ENCODE data around the gene ROBO1. TPM values are rescaled to one million over a fixed set of nuclear protein-coding genes. Genes with fewer than 3 reads are reported as not detected.
A peak's percentile ranks its signal among the peaks of the same experiment; 100 is the strongest.
"Not testable (repeated sequence)": the region's sequence is repeated elsewhere in the genome, so short reads cannot be mapped to it uniquely, and the experiment has no call there.

ROBO1 gene
- total and polyA plus RNA-seq, 2 of the 13 experiments (the other 11 are each of a cell fraction or from before 2014, with no cell fraction given): 52.2 to 71.0 TPM

DNA sequence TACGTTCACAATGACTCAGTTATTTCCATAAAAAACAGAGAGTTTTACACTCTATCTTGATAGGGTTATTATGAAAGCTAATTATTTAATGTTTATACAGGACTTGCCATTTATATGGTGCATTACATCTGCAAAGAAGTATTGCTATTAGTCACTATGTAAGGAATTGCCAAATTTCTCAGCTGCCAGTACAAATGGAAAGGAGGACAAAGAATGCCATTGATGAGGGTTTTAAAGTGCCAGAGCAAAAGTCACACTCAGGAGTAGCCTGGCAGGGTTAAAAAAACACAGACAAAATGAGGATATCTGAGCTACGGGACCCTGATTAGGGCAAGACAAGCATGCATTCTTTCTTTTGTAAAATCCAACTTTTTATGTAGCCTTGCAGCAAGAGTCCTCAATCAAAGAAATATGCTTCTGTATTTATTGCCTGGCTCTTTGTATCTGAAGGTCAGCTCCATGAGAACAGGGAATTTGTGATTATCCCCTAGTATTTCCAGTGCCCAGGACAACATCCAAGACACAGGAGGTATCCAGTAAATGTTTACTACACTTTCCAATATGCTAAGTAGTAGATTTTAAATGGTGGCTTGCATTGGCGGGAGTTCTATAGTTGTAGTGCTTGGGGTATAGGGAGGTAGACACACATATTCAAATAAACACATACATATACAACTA, 1013.6 kb downstream of the ROBO1 start (continued):
- TF ChIP-seq, protein P1, sequence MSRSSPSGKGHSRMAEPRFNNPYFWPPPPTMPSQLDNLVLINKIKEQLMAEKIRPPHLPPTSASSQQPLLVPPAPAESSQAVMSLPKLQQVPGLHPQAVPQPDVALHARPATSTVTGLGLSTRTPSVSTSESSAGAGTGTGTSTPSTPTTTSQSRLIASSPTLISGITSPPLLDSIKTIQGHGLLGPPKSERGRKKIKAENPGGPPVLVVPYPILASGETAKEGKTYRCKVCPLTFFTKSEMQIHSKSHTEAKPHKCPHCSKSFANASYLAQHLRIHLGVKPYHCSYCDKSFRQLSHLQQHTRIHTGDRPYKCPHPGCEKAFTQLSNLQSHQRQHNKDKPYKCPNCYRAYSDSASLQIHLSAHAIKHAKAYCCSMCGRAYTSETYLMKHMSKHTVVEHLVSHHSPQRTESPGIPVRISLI (CRISPR knock-in tag; IDR thresholded peaks at IDR 0.05; ENCODE audit: borderline replicate concordance): peak; percentile 28; the same call in 1 of the 2 replicates
- TF ChIP-seq ZNF773 (CRISPR knock-in tag; IDR thresholded peaks at IDR 0.05; ENCODE audit: borderline replicate concordance) (no peak), SOX13 (IDR thresholded peaks at IDR 0.05) (no peak), SOX13 (CRISPR knock-in tag; conservative IDR thresholded peaks at IDR 0.05 in 1 of 2, IDR thresholded peaks at IDR 0.05 in 1 of 2) (peak in 1 of 2 experiments; percentile 33; a peak in 1 of 4 replicates)

DNA sequence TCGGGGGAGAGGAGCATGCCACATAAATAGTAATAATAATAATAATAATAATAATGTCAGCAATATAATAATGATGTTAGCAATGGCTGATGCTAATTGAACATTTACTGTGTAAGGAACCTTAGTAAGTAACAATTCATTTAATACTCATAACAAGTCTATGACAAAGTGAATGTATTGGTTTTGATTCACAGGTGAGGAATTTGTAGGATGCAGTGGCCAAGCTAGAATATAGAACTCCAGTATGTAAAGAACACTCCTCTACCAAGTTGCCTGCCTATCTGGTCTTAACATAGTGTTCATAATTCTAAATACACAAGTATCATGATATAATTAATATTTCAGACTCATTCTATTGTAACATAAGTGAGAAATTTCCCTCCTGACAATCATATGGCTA, 1016.5 kb downstream of the ROBO1 start:
- TF ChIP-seq FOXA3 (CRISPR knock-in tag; IDR thresholded peaks at IDR 0.05): no peak
- TF ChIP-seq DR1 (CRISPR knock-in tag; IDR thresholded peaks at IDR 0.05): no peak
- TF ChIP-seq RARA (CRISPR knock-in tag; IDR thresholded peaks at IDR 0.05): no peak
- no peak for TF ChIP-seq HMGA1 (CRISPR knock-in tag; conservative IDR thresholded peaks at IDR 0.05)
- ATAC-seq (no peak), DNase-seq (ENCODE audit: low spot score) (no peak), FAIRE-seq (no peak)
- ChIA-PET CTCF (ENCODE audit: low intra/inter-chr PET ratio, low total read pairs) (no interaction called here), POLR2A (no interaction called here)
- peaks cover 0 to 2% of the 10 kb centered on the region in 2 experiments; a peak in 1 of 5 replicates for H3K36me3 ChIP-seq (replicated peaks in 1 of 2; ENCODE audit: control insufficient read depth in 1 of 2, insufficient read depth in 2 of 2, low read length in 2 of 2)
- H3K4me1 ChIP-seq (ENCODE audit: insufficient read depth, low read length): peaks cover 26% of the 10 kb centered on the region
- no peak overlapping the region for H3K4me2 ChIP-seq (ENCODE audit: low read depth, low read length)
- no TSS peak for BruUV-seq (replicated peaks)
- in situ Hi-C loops (cut with HindIII; ENCODE audit: extremely low pct_ligation_motif_present, low pct_unique_long_range_greater_than_20kb) (no loop called here), intact Hi-C loops (cut with micrococcal nuclease; ENCODE audit: unreplicated experiment) (loop anchor here (5.0 kb wide), 2 partner anchors 81 to 96 kb away; no protein-coding TSS in a partner anchor)
- no peak overlapping the region for H2AFZ ChIP-seq (ENCODE audit: low read length)
- no peaks in the 10 kb centered on the region for H3K9me3 ChIP-seq (ENCODE audit: low read length)
- H3K4me3 ChIP-seq (replicated peaks in 1 of 3; ENCODE audit: insufficient read depth in 1 of 3, low read depth in 2 of 3, low read length in 3 of 3): no peak overlapping the region
- no peaks in the 10 kb centered on the region for H4K20me1 ChIP-seq (ENCODE audit: insufficient read depth, low read length)
- peaks cover 20% of the 10 kb centered on the region for H3K79me2 ChIP-seq (ENCODE audit: insufficient read depth, low read length)
- H3K27me3 ChIP-seq (ENCODE audit: control insufficient read depth in 1 of 2, insufficient read depth in 2 of 2, low read length in 2 of 2): no peaks in the 10 kb centered on the region
- H3K9ac ChIP-seq (ENCODE audit: insufficient read depth, low read depth, low read length): no peak overlapping the region
- WGBS (ENCODE audit: low lambda C conversion rate): 100% methylated on average over 1 of the region's 1 CpG
- no peak overlapping the region for H3K27ac ChIP-seq (ENCODE audit: extremely low read length, insufficient read depth, low read length)

DNA sequence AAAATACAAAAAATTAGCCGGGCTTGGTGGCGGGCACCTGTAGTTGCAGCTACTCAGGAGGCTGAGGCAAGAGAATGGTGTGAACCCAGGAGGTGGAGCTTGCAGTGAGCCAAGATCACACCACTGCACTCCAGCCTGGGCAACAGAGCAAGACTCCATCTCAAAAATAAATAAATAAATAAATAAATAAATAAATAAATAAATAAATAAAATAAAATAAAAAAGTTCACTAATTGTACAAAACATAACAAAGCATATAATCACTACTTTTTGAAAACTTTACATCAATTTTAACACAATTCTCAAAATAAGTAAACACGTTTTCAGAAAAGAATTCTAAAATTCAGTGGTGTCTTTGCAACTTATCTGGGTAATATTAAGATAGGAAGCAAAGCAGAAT, 1017.5 kb downstream of the ROBO1 start:
- ATAC-seq; FAIRE-seq; DNase-seq (ENCODE audit: low spot score); H2AFZ ChIP-seq (ENCODE audit: low read length); H3K27ac ChIP-seq (ENCODE audit: extremely low read length, insufficient read depth, low read length); BruUV-seq (replicated peaks); POLR2A ChIA-PET; in situ Hi-C loops (cut with HindIII; ENCODE audit: extremely low pct_ligation_motif_present, low pct_unique_long_range_greater_than_20kb); H3K36me3 ChIP-seq (replicated peaks in 1 of 2; ENCODE audit: control insufficient read depth in 1 of 2, insufficient read depth in 2 of 2, low read length in 2 of 2); H3K9me3 ChIP-seq (ENCODE audit: low read length); CTCF ChIA-PET (ENCODE audit: low intra/inter-chr PET ratio, low total read pairs); H4K20me1 ChIP-seq (ENCODE audit: insufficient read depth, low read length); H3K9ac ChIP-seq (ENCODE audit: insufficient read depth, low read depth, low read length); H3K4me3 ChIP-seq (replicated peaks in 1 of 3; ENCODE audit: insufficient read depth in 1 of 3, low read depth in 2 of 3, low read length in 3 of 3); H3K27me3 ChIP-seq (ENCODE audit: control insufficient read depth in 1 of 2, insufficient read depth in 2 of 2, low read length in 2 of 2); H3K4me2 ChIP-seq (ENCODE audit: low read depth, low read length): not testable (repeated sequence)
- 98% methylated on average over 3 of the region's 3 CpGs for WGBS (ENCODE audit: low lambda C conversion rate)
- intact Hi-C loops (cut with micrococcal nuclease; ENCODE audit: unreplicated experiment): loop anchor here (5.0 kb wide), 2 partner anchors 82 to 97 kb away; no protein-coding TSS in a partner anchor
- peaks cover 22% of the 10 kb centered on the region for H3K4me1 ChIP-seq (ENCODE audit: insufficient read depth, low read length)
- H3K79me2 ChIP-seq (ENCODE audit: insufficient read depth, low read length): peaks cover 15% of the 10 kb centered on the region
